B cell (primary cell): ENCODE results near the gene ANK2. TPM values are rescaled to one million over a fixed set of nuclear protein-coding genes. Genes with fewer than 3 reads are reported as not detected.

Source experiments
- ATAC-seq: fragments of 200-7000 bp; cut with Tn5 transposase; one replicate; pipeline ENCODE4 v1.10.0; 2021; ENCODE audit warnings: low read depth, mild to moderate bottlenecking, moderate number of reproducible peaks, moderate library complexity
- CTCF ChIA-PET: fragments of 350-600 bp; sonication (Branson Sonifier 250); formaldehyde crosslinking; loops from one replicate; lab custom pipeline; 2021; ENCODE audit warnings: antibody characterized with exemption, inconsistent platforms; lab: Charles Lee
- POLR2A ChIA-PET: fragments of 350-600 bp; sonication (Branson Sonifier 250); formaldehyde crosslinking; loops from one replicate; lab custom pipeline; 2021; ENCODE audit warnings: antibody characterized with exemption; lab: Charles Lee
- DNase-seq: peaks from one replicate; pipeline ENCODE4 v3.0.0; 2013
- H2AFZ ChIP-seq: 2 replicates; pipeline ENCODE4 v1.6.1; 2012; ENCODE audit warnings: mild to moderate bottlenecking, low read depth, low read length; ENCODE audit not compliant: insufficient read depth, poor library complexity, severe bottlenecking
- H3K27ac ChIP-seq, 2 donors: 1 replicate in 1 of 2; 2 replicates in 1 of 2; pipeline ENCODE4 v1.5.1; 2012 to 2013; ENCODE audit warnings: low read length in 2 of 2, mild to moderate bottlenecking in 2 of 2, moderate library complexity in 1 of 2
- H3K27me3 ChIP-seq, 4 experiments: fragments of 200-600 bp in 1 of 4; sonication (generic) in 1 of 4; replicated peaks in 1 of 4; 1 replicate in 2 of 4; 2 replicates in 2 of 4; pipeline versions ENCODE4 v1.6.1 to v1.7.0; 2013 to 2016; ENCODE audit warnings: low read length in 3 of 4, mild to moderate bottlenecking in 2 of 4, mixed read lengths in 1 of 4, moderate library complexity in 1 of 4; ENCODE audit not compliant: insufficient read depth in 4 of 4, control insufficient read depth in 3 of 4; ENCODE audit errors: control extremely low read depth in 1 of 4
- H3K36me3 ChIP-seq, 2 experiments: replicated peaks in 1 of 2; 1 replicate in 1 of 2; 2 replicates in 1 of 2; pipeline versions ENCODE4 v1.6.1 to v1.7.1; 2013; ENCODE audit warnings: low read length in 1 of 2; ENCODE audit not compliant: insufficient read depth in 2 of 2, control insufficient read depth in 1 of 2; ENCODE audit errors: control extremely low read depth in 1 of 2, extremely low read depth in 1 of 2
- H3K4me1 ChIP-seq, 2 donors: fragments of 200-600 bp in 1 of 2; sonication (generic) in 1 of 2; 1 replicate in 1 of 2; 2 replicates in 1 of 2; pipeline versions ENCODE4 v1.5.1 to v1.6.1; 2013 to 2017; ENCODE audit warnings: low read length in 2 of 2; ENCODE audit not compliant: control insufficient read depth in 2 of 2, insufficient read depth in 2 of 2
- H3K4me2 ChIP-seq: replicated peaks from 2 replicates; pipeline ENCODE3; 2012; ENCODE audit warnings: mild to moderate bottlenecking, low read depth, low read length; ENCODE audit not compliant: poor library complexity, severe bottlenecking
- H3K4me3 ChIP-seq, 5 experiments: fragments of 200-600 bp in 1 of 5; sonication (generic) in 1 of 5; 1 replicate in 3 of 5; 2 replicates in 2 of 5; pipeline versions ENCODE4 v1.5.1 to v1.7.0; 2011 to 2016; ENCODE audit warnings: low read length in 4 of 5, mild to moderate bottlenecking in 4 of 5, low read depth in 2 of 5, control low read depth in 1 of 5, moderate library complexity in 1 of 5; ENCODE audit not compliant: insufficient read depth in 1 of 5; ENCODE audit errors: control extremely low read depth in 1 of 5, extremely low read depth in 1 of 5
- H3K79me2 ChIP-seq: fragments of 200-600 bp; sonication (generic); one replicate; pipeline ENCODE4 v1.6.0; 2016; ENCODE audit warnings: low read length; ENCODE audit not compliant: control insufficient read depth, insufficient read depth
- H3K9ac ChIP-seq: fragments of 200-600 bp; sonication (generic); 2 replicates; pipeline ENCODE4 v1.6.1; 2017; ENCODE audit warnings: mild to moderate bottlenecking, low read length, moderate library complexity
- H3K9me3 ChIP-seq, 3 donors: one replicate each; pipeline versions ENCODE4 v1.6.1 to v1.7.1; 2013; ENCODE audit warnings: low read length in 2 of 3; ENCODE audit not compliant: control insufficient read depth in 2 of 3, insufficient read depth in 1 of 3; ENCODE audit errors: control extremely low read depth in 1 of 3
- H4K20me1 ChIP-seq: 2 replicates; pipeline ENCODE4 v1.6.0; 2012; ENCODE audit warnings: mild to moderate bottlenecking, low read length; ENCODE audit not compliant: insufficient read depth, control insufficient read depth, poor library complexity, severe bottlenecking
- H3K27ac Mint-ChIP-seq: one replicate; pipeline ENCODE4 v1.8.0; 2021; ENCODE audit warnings: mixed read lengths
- H3K27me3 Mint-ChIP-seq: one replicate; pipeline ENCODE4 v1.8.0; 2021; ENCODE audit warnings: mixed read lengths
- H3K4me1 Mint-ChIP-seq: one replicate; pipeline ENCODE4 v1.8.0; 2021; ENCODE audit warnings: mixed read lengths
- H3K4me3 Mint-ChIP-seq: one replicate; pipeline ENCODE4 v1.8.0; 2021; ENCODE audit warnings: mixed read lengths
- H3K9me3 Mint-ChIP-seq: one replicate; pipeline ENCODE4 v1.8.0; 2022; ENCODE audit warnings: mixed read lengths; ENCODE audit not compliant: insufficient read depth
- CTCF ChIP-seq: fragments of 200-600 bp; IDR thresholded peaks from one replicate; pipeline ENCODE4 v1.8.0; 2022; ENCODE audit warnings: antibody characterized with exemption, mild to moderate bottlenecking
- EZH2 ChIP-seq: IDR thresholded peaks from 2 replicates; pipeline ENCODE4 v1.6.1; 2012; ENCODE audit warnings: borderline replicate concordance, low read depth, mild to moderate bottlenecking, moderate library complexity, low read length; ENCODE audit not compliant: insufficient read depth, poor library complexity, severe bottlenecking
- WGBS: methylation state at CpG from one replicate; pipeline ENCODE4 v1.1.5; 2013; ENCODE audit warnings: missing lambda C conversion rate; ENCODE audit not compliant: insufficient coverage; 5-methylcytosine and 5-hydroxymethylcytosine counted together
- intact Hi-C: fragments of 100-400 bp; cut with micrococcal nuclease; formaldehyde crosslinking; loops from one replicate; pipeline ENCODE4 v1.10.0; 2022
- polyA plus RNA-seq: library from polyadenylated mRNA; depleted of rRNA; stranded (reverse); fragments of >200 nt; gene quantifications from 2 replicates; pipeline ENCODE4 v1.2.3, GENCODE V29; 2012
- total RNA-seq, 2 donors: library from RNA; stranded (reverse); fragments of 120-200 nt in 1 of 2; gene quantifications; 1 replicate in 1 of 2; 2 replicates in 1 of 2; pipeline versions ENCODE4 v1.2.3 to v1.2.4, GENCODE V29; 2013 to 2022

ANK2 gene
- total and polyA plus RNA-seq, 2 donors (not counting 1 experiment from before 2014, with no cell fraction given) = 0.16 to 3.6 TPM

GRCh38 chr4:113073451-113074005 is 24.1 kb downstream of the ANK2 start:
- CTCF ChIA-PET = no interaction called here
- H3K4me1 Mint-ChIP-seq = no peaks in the 10 kb centered on the region

GRCh38 chr4:113077575-113077974 is 28.1 kb downstream of the ANK2 start:
- Histone ChIP-seq H3K4me1 (no peaks in the 10 kb centered on the region), H3K9ac (no peak overlapping the region), H3K9me3 (no peaks in the 10 kb centered on the region), H3K27me3 (no peaks in the 10 kb centered on the region), H3K36me3 (no peaks in the 10 kb centered on the region), H3K4me2 (no peak overlapping the region), H2AFZ (no peak overlapping the region), H3K79me2 (no peaks in the 10 kb centered on the region), H3K4me3 (no peak overlapping the region), H3K27ac (no peak overlapping the region), H4K20me1 (no peaks in the 10 kb centered on the region)
- no peak for DNase-seq
- Mint-ChIP-seq H3K27me3 (no peaks in the 10 kb centered on the region), H3K4me1 (no peaks in the 10 kb centered on the region), H3K27ac (no peak overlapping the region), H3K9me3 (no peaks in the 10 kb centered on the region), H3K4me3 (no peak overlapping the region)
- TF ChIP-seq EZH2 = no peak
- TF ChIP-seq CTCF = no peak
- CTCF ChIA-PET = no interaction called here
- POLR2A ChIA-PET = no interaction called here
- intact Hi-C loops = no loop called here
- no peak for ATAC-seq
- WGBS = 50% methylated on average over 1 of the region's 1 CpG

More at GRCh38 chr4:113073451-113074005, 24.1 kb downstream of the ANK2 start:
- H3K79me2 ChIP-seq = no peaks in the 10 kb centered on the region
- DNase-seq = no peak
- H2AFZ ChIP-seq = no peak overlapping the region
- H3K4me2 ChIP-seq = no peak overlapping the region
- H4K20me1 ChIP-seq = no peaks in the 10 kb centered on the region
- intact Hi-C loops = no loop called here
- no CpG with 5 or more reads among the region's 9 CpGs for WGBS
- no peak overlapping the region for H3K9ac ChIP-seq
- POLR2A ChIA-PET = no interaction called here
- no peak for TF ChIP-seq EZH2
- no peak for TF ChIP-seq CTCF
- no peaks in the 10 kb centered on the region for H3K9me3 ChIP-seq
- no peak for ATAC-seq
- H3K9me3 Mint-ChIP-seq = no peaks in the 10 kb centered on the region
- no peak overlapping the region for H3K27ac Mint-ChIP-seq
- H3K36me3 ChIP-seq = no peaks in the 10 kb centered on the region
- no peaks in the 10 kb centered on the region for H3K4me1 ChIP-seq
- no peaks in the 10 kb centered on the region for H3K27me3 ChIP-seq
- H3K27ac ChIP-seq = no peak overlapping the region
- H3K4me3 Mint-ChIP-seq = no peak overlapping the region
- H3K27me3 Mint-ChIP-seq = no peaks in the 10 kb centered on the region
- no peak overlapping the region for H3K4me3 ChIP-seq
